Measurements from ENCODE around the gene ATL3.
A peak's percentile ranks its signal among the peaks of the same experiment; 100 is the strongest.

GRCh38 chr11:63635762-63636465, 35.3 kb downstream of the ATL3 start:
- no peak for TF ChIP-seq FOS (IDR thresholded peaks at IDR 0.05; ENCODE audit: borderline replicate concordance, insufficient read depth, low read length)
- TF ChIP-seq EZH2 (IDR thresholded peaks at IDR 0.05; ENCODE audit: borderline replicate concordance, low read depth, low read length, severe bottlenecking), result no peak
- no peak for TF ChIP-seq POLR2A (IDR thresholded peaks at IDR 0.05; ENCODE audit: low read depth, low read length)
- no peak for TF ChIP-seq JUN (IDR thresholded peaks at IDR 0.05; ENCODE audit: borderline replicate concordance, insufficient read depth, insufficient read length, low read depth)
- TF ChIP-seq, protein P1, sequence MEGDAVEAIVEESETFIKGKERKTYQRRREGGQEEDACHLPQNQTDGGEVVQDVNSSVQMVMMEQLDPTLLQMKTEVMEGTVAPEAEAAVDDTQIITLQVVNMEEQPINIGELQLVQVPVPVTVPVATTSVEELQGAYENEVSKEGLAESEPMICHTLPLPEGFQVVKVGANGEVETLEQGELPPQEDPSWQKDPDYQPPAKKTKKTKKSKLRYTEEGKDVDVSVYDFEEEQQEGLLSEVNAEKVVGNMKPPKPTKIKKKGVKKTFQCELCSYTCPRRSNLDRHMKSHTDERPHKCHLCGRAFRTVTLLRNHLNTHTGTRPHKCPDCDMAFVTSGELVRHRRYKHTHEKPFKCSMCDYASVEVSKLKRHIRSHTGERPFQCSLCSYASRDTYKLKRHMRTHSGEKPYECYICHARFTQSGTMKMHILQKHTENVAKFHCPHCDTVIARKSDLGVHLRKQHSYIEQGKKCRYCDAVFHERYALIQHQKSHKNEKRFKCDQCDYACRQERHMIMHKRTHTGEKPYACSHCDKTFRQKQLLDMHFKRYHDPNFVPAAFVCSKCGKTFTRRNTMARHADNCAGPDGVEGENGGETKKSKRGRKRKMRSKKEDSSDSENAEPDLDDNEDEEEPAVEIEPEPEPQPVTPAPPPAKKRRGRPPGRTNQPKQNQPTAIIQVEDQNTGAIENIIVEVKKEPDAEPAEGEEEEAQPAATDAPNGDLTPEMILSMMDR (IDR thresholded peaks at IDR 0.05; ENCODE audit: extremely low read depth in 1 of 2, insufficient read depth in 1 of 2, low read depth in 1 of 2, low read length in 2 of 2), result peak; percentile 66
- TF ChIP-seq POLR2AphosphoS5 (IDR thresholded peaks at IDR 0.05; ENCODE audit: insufficient read depth, low read depth, low read length), result no peak
- TF ChIP-seq GATA2 (IDR thresholded peaks at IDR 0.05; ENCODE audit: insufficient read depth, insufficient read length, low read depth, low read length), result no peak
- TF ChIP-seq, protein P2, sequence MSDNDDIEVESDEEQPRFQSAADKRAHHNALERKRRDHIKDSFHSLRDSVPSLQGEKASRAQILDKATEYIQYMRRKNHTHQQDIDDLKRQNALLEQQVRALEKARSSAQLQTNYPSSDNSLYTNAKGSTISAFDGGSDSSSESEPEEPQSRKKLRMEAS (IDR thresholded peaks at IDR 0.05; ENCODE audit: insufficient read depth, insufficient read length), result no peak

Data from endothelial cell of umbilical vein (primary cell).